CD14-positive monocyte (primary cell): ENCODE results near the gene PBOV1. TPM values are rescaled to one million over a fixed set of nuclear protein-coding genes. Genes with fewer than 3 reads are reported as not detected.

Experiments
- DNase-seq, 3 donors: peaks; one replicate each; pipeline ENCODE4 v3.0.0-alpha.2; 2011 to 2022
- H2AFZ ChIP-seq: 2 replicates; pipeline ENCODE4 v1.6.0; 2012; ENCODE audit warnings: mild to moderate bottlenecking, low read depth, low read length, inconsistent platforms; ENCODE audit not compliant: insufficient read depth, poor library complexity, severe bottlenecking
- H3K27ac ChIP-seq, 2 donors: 1 replicate in 1 of 2; 2 replicates in 1 of 2; pipeline ENCODE4 v1.5.1; 2012 to 2013; ENCODE audit warnings: low read length in 2 of 2, control low read depth in 1 of 2, inconsistent platforms in 1 of 2, low read depth in 1 of 2, mild to moderate bottlenecking in 1 of 2
- H3K27me3 ChIP-seq, 2 donors: one replicate each; pipeline versions ENCODE4 v1.6.0 to v1.6.1; 2011 to 2013; ENCODE audit warnings: low read length in 2 of 2; ENCODE audit not compliant: control insufficient read depth in 2 of 2, insufficient read depth in 2 of 2
- H3K36me3 ChIP-seq, 2 donors: replicated peaks in 1 of 2; 1 replicate in 1 of 2; 2 replicates in 1 of 2; pipeline versions ENCODE4 v1.5.1 to v1.6.1; 2012 to 2013; ENCODE audit warnings: low read length in 2 of 2, control low read depth in 1 of 2, inconsistent platforms in 1 of 2, mild to moderate bottlenecking in 1 of 2; ENCODE audit not compliant: insufficient read depth in 2 of 2, control insufficient read depth in 1 of 2
- H3K4me1 ChIP-seq, 2 donors: 1 replicate in 1 of 2; 2 replicates in 1 of 2; pipeline versions ENCODE4 v1.5.1 to v1.6.1; 2012 to 2013; ENCODE audit warnings: low read length in 2 of 2, control low read depth in 1 of 2, inconsistent platforms in 1 of 2, mild to moderate bottlenecking in 1 of 2, moderate library complexity in 1 of 2; ENCODE audit not compliant: insufficient read depth in 2 of 2, control insufficient read depth in 1 of 2
- H3K4me2 ChIP-seq: replicated peaks from 2 replicates; pipeline ENCODE3; 2012; ENCODE audit warnings: low read length, moderate library complexity, mild to moderate bottlenecking; ENCODE audit not compliant: poor library complexity, severe bottlenecking; ENCODE audit errors: extremely low read depth
- H3K4me3 ChIP-seq, 3 experiments: fragments of 200-600 bp in 1 of 3; sonication (generic) in 1 of 3; replicated peaks in 1 of 3; 1 replicate in 2 of 3; 2 replicates in 1 of 3; pipeline ENCODE4 v1.5.1; 2011 to 2013; ENCODE audit warnings: low read length in 3 of 3, mild to moderate bottlenecking in 3 of 3, control low read depth in 2 of 3, low read depth in 2 of 3, inconsistent platforms in 1 of 3, moderate library complexity in 1 of 3
- H3K79me2 ChIP-seq: 2 replicates; pipeline ENCODE4 v1.6.0; 2012; ENCODE audit warnings: mild to moderate bottlenecking, control low read depth, inconsistent platforms, low read length, moderate library complexity; ENCODE audit not compliant: insufficient read depth
- H3K9ac ChIP-seq: 2 replicates; pipeline ENCODE4 v1.6.0; 2017; ENCODE audit warnings: low read length, mild to moderate bottlenecking; ENCODE audit not compliant: insufficient read depth, poor library complexity, severe bottlenecking
- H3K9me3 ChIP-seq, 2 donors: replicated peaks in 1 of 2; 1 replicate in 1 of 2; 2 replicates in 1 of 2; pipeline versions ENCODE4 v1.5.1 to v1.6.1; 2012 to 2013; ENCODE audit warnings: low read length in 2 of 2, control low read depth in 1 of 2; ENCODE audit not compliant: control insufficient read depth in 1 of 2, insufficient read depth in 1 of 2
- H4K20me1 ChIP-seq: 2 replicates; pipeline ENCODE4 v1.6.0; 2012; ENCODE audit warnings: mild to moderate bottlenecking, low read length, control low read depth, moderate library complexity; ENCODE audit not compliant: insufficient read depth
- H3K27ac Mint-ChIP-seq, 7 donors: one replicate each; pipeline ENCODE4 v1.8.0; 2020; ENCODE audit warnings: mild to moderate bottlenecking in 7 of 7, mixed read lengths in 7 of 7, moderate library complexity in 6 of 7, inconsistent platforms in 2 of 7
- H3K27me3 Mint-ChIP-seq, 3 donors: one replicate each; pipeline ENCODE4 v1.8.0; 2021 to 2022; ENCODE audit warnings: low read depth in 3 of 3, mild to moderate bottlenecking in 3 of 3, mixed read lengths in 3 of 3, moderate library complexity in 3 of 3, inconsistent platforms in 1 of 3
- H3K36me3 Mint-ChIP-seq, 2 donors: one replicate each; pipeline ENCODE4 v1.8.0; 2020; ENCODE audit warnings: mixed read lengths in 2 of 2, inconsistent platforms in 1 of 2, mild to moderate bottlenecking in 1 of 2
- H3K4me1 Mint-ChIP-seq: one replicate; pipeline ENCODE4 v1.8.0; 2020; ENCODE audit warnings: mild to moderate bottlenecking, mixed read lengths
- H3K4me3 Mint-ChIP-seq, 2 donors: one replicate each; pipeline ENCODE4 v1.8.0; 2020; ENCODE audit warnings: mild to moderate bottlenecking in 2 of 2, mixed read lengths in 2 of 2, moderate library complexity in 1 of 2
- H3K9me3 Mint-ChIP-seq, 7 donors: one replicate each; pipeline ENCODE4 v1.8.0; 2020 to 2022; ENCODE audit warnings: mixed read lengths in 7 of 7, mild to moderate bottlenecking in 6 of 7, moderate library complexity in 6 of 7, inconsistent platforms in 2 of 7
- CTCF ChIP-seq: fragments of 200-600 bp; IDR thresholded peaks from one replicate; pipeline ENCODE4 v1.8.0; 2022; ENCODE audit warnings: antibody characterized with exemption, mild to moderate bottlenecking
- WGBS: methylation state at CpG from one replicate; pipeline ENCODE4 v1.1.5; 2013; ENCODE audit warnings: missing lambda C conversion rate; ENCODE audit not compliant: insufficient coverage; 5-methylcytosine and 5-hydroxymethylcytosine counted together
- intact Hi-C, 2 donors: fragments of 100-400 bp; cut with micrococcal nuclease; formaldehyde crosslinking; loops; one replicate each; pipeline versions ENCODE4 v1.15.0 to v1.15.1; 2023
- polyA plus RNA-seq, 3 donors: library from polyadenylated mRNA; depleted of rRNA in 1 of 3; unstranded in 2 of 3; stranded (reverse) in 1 of 3; fragments of 300-500 nt in 2 of 3; fragments of >200 nt in 1 of 3; fragmentation: Illumina TruSeq in 2 of 3; gene quantifications; 1 replicate in 2 of 3; 2 replicates in 1 of 3; pipeline ENCODE4 v1.2.3, GENCODE V29; 2012 to 2021

PBOV1 gene
- polyA plus RNA-seq, 3 donors, result not detected

DNA sequence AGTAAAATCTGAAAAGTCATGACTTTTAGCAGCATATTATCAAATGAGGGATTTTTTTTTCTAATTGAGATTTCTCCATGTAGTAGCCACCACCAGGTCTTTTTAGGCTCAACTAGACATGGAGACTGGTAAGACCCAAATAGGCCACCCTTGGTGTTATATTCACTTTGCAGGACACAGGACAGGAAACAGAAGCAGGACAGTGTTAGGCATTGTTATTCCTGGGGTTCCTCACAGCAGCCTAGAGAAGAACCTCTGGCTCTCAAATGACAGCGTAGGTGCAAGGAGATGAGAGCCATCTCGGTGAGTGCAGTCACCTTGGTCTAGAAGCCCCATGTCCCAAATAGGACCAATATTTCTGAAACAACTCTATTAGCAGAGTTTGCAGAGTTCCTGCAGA, 19.2 kb upstream of the PBOV1 start:
- no peak overlapping the region for H3K4me3 ChIP-seq
- no peak overlapping the region for H3K4me3 Mint-ChIP-seq
- no peak for DNase-seq
- H3K4me1 ChIP-seq, result no peaks in the 10 kb centered on the region
- H3K4me2 ChIP-seq, result no peak overlapping the region
- peaks cover 0 to 2% (median 0%) of the 10 kb centered on the region in 7 donors for H3K9me3 Mint-ChIP-seq
- no peak overlapping the region for H2AFZ ChIP-seq
- 100% methylated on average over 1 of the region's 2 CpGs for WGBS
- H3K27ac Mint-ChIP-seq, result no peak overlapping the region
- no peaks in the 10 kb centered on the region for H3K27me3 ChIP-seq
- no peak overlapping the region for H3K27ac ChIP-seq
- no peaks in the 10 kb centered on the region for H3K36me3 ChIP-seq
- H3K9me3 ChIP-seq, result no peaks in the 10 kb centered on the region
- H3K9ac ChIP-seq, result no peak overlapping the region
- H4K20me1 ChIP-seq, result no peaks in the 10 kb centered on the region
- no peaks in the 10 kb centered on the region for H3K36me3 Mint-ChIP-seq
- no peaks in the 10 kb centered on the region for H3K4me1 Mint-ChIP-seq
- no peaks in the 10 kb centered on the region for H3K79me2 ChIP-seq
- peaks cover 5% of the 10 kb centered on the region in 3 donors for H3K27me3 Mint-ChIP-seq
- intact Hi-C loops, result no loop called here
- no peak for TF ChIP-seq CTCF

DNA sequence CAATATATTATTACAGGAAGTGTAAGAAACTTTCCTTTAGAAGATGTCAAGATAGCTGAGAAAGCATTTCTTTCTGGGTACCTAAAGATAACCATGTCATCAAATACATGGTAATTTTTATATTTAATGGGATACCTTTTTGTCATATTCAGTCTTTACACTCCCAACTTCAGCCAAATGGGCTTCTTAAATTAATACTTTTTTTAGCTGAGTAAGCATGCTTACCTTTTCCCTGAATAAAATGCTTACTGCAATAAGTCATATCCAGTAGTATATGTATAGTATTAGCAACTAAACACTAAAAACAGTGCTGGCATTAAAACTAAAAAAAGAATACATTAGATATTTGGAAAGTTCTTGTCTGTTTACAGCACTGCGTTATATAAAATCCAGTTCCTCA, 17.4 kb upstream of the PBOV1 start:
- no peak for TF ChIP-seq CTCF
- no peaks in the 10 kb centered on the region for H3K36me3 ChIP-seq
- no peak overlapping the region for H3K27ac Mint-ChIP-seq
- H4K20me1 ChIP-seq, result no peaks in the 10 kb centered on the region
- no peaks in the 10 kb centered on the region for H3K9me3 ChIP-seq
- no peaks in the 10 kb centered on the region for H3K79me2 ChIP-seq
- no peak overlapping the region for H3K27ac ChIP-seq
- H3K4me1 Mint-ChIP-seq, result no peaks in the 10 kb centered on the region
- no peak overlapping the region for H3K4me3 ChIP-seq
- intact Hi-C loops, result no loop called here
- H3K4me3 Mint-ChIP-seq, result no peak overlapping the region
- H3K4me1 ChIP-seq, result no peaks in the 10 kb centered on the region
- H3K9me3 Mint-ChIP-seq, result peaks cover 0 to 2% (median 0%) of the 10 kb centered on the region in 7 donors
- no peak overlapping the region for H3K9ac ChIP-seq
- no CpG with 5 or more reads among the region's 1 CpG for WGBS
- DNase-seq, result no peak
- H3K36me3 Mint-ChIP-seq, result no peaks in the 10 kb centered on the region
- H3K4me2 ChIP-seq, result no peak overlapping the region
- no peak overlapping the region for H2AFZ ChIP-seq
- H3K27me3 Mint-ChIP-seq, result peaks cover 3 to 7% (median 5%) of the 10 kb centered on the region in 3 donors
- no peaks in the 10 kb centered on the region for H3K27me3 ChIP-seq
